Neural cell (in vitro differentiated cells): ENCODE data around the gene KRT15.
A peak's percentile ranks its signal among the peaks of the same experiment; 100 is the strongest.

Source experiments
- EP300 ChIP-seq: fragments of 450-650 bp; conservative IDR thresholded peaks from 2 replicates; pipeline ENCODE4 v1.6.1; 2014; ENCODE audit warnings: antibody characterized with exemption, mild to moderate bottlenecking, moderate library complexity; ENCODE audit not compliant: poor library complexity, severe bottlenecking
- TF ChIP-seq, protein P1 (sequence below): fragments of 450-650 bp; IDR thresholded peaks from 2 replicates; pipeline ENCODE4 v1.5.1; 2014; ENCODE audit warnings: antibody characterized with exemption, mild to moderate bottlenecking, moderate library complexity; ENCODE audit not compliant: poor library complexity, severe bottlenecking

DNA sequence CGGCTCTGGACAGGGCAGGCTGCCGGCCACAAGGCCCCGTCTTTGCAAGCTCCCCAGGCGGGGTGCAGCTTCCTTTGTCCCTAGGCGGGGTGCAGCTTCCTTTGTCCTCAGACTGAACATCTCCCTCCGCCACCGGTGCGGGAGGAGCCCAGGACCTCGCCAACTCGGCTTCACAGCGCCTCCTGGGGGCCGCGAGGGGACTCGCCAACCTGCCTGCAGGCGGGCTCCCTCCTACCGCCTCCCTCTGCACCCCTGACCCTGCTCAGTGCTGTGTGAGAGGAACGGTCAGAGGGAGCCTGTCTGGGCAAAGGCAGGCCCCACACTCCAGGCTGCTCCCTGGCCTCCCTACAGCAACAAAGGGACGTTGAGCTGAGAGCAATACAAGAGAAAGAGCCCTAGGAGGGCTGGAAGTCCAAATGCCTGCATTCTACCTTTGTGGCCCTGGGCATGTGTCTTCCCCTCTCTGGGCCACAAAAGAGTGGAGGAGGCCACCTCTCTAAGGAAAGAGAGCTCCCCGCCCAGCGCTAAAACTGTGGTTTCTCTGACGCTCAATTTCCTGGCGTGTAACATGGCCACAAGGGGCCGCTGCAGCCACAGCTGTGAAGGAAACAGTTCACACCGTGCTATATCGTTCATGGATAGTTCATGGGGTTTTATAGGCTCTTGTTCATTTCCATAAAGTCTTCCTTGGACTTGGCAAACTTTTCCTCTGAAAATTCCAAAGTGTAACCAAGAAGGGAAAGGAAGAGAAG, 30.3 kb upstream of the KRT15 start:
- TF ChIP-seq, protein P1, sequence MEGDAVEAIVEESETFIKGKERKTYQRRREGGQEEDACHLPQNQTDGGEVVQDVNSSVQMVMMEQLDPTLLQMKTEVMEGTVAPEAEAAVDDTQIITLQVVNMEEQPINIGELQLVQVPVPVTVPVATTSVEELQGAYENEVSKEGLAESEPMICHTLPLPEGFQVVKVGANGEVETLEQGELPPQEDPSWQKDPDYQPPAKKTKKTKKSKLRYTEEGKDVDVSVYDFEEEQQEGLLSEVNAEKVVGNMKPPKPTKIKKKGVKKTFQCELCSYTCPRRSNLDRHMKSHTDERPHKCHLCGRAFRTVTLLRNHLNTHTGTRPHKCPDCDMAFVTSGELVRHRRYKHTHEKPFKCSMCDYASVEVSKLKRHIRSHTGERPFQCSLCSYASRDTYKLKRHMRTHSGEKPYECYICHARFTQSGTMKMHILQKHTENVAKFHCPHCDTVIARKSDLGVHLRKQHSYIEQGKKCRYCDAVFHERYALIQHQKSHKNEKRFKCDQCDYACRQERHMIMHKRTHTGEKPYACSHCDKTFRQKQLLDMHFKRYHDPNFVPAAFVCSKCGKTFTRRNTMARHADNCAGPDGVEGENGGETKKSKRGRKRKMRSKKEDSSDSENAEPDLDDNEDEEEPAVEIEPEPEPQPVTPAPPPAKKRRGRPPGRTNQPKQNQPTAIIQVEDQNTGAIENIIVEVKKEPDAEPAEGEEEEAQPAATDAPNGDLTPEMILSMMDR, result peak; percentile 92
- no peak for TF ChIP-seq EP300
